Neural cell (in vitro differentiated cells): ENCODE data around the gene BCL2.

Experiments used
- EP300 ChIP-seq: fragments of 450-650 bp; conservative IDR thresholded peaks from 2 replicates; pipeline ENCODE4 v1.6.1; 2014; ENCODE audit warnings: antibody characterized with exemption, mild to moderate bottlenecking, moderate library complexity; ENCODE audit not compliant: poor library complexity, severe bottlenecking
- EZH2 ChIP-seq: fragments of 200-600, 300-800 bp; shearing (Covaris generic), sonication (generic); IDR thresholded peaks from 2 replicates; pipeline ENCODE4 v1.6.1; 2014; ENCODE audit warnings: antibody characterized with exemption, low read length, borderline replicate concordance, mild to moderate bottlenecking; ENCODE audit not compliant: insufficient read depth, poor library complexity, severe bottlenecking
- POLR2AphosphoS5 ChIP-seq: IDR thresholded peaks from 2 replicates; pipeline ENCODE4 v1.6.1; 2012
- RAD21 ChIP-seq: fragments of 450-650 bp; conservative IDR thresholded peaks from 2 replicates; pipeline ENCODE4 v1.6.1; 2014; ENCODE audit warnings: antibody characterized with exemption, mild to moderate bottlenecking, moderate library complexity
- SMC3 ChIP-seq: fragments of 450-650 bp; conservative IDR thresholded peaks from 2 replicates; pipeline ENCODE4 v1.6.1; 2014; ENCODE audit warnings: antibody characterized with exemption, mild to moderate bottlenecking, moderate library complexity; ENCODE audit not compliant: poor library complexity
- TAF1 ChIP-seq: IDR thresholded peaks from 2 replicates; pipeline ENCODE4 v1.6.1; 2012; ENCODE audit warnings: low read depth
- TF ChIP-seq, protein P1 (sequence below): fragments of 450-650 bp; IDR thresholded peaks from 2 replicates; pipeline ENCODE4 v1.5.1; 2014; ENCODE audit warnings: antibody characterized with exemption, mild to moderate bottlenecking, moderate library complexity; ENCODE audit not compliant: poor library complexity, severe bottlenecking
- TF ChIP-seq, protein P2 (sequence below): IDR thresholded peaks from 2 replicates; pipeline ENCODE4 v1.6.1; 2012; ENCODE audit warnings: borderline replicate concordance

DNA sequence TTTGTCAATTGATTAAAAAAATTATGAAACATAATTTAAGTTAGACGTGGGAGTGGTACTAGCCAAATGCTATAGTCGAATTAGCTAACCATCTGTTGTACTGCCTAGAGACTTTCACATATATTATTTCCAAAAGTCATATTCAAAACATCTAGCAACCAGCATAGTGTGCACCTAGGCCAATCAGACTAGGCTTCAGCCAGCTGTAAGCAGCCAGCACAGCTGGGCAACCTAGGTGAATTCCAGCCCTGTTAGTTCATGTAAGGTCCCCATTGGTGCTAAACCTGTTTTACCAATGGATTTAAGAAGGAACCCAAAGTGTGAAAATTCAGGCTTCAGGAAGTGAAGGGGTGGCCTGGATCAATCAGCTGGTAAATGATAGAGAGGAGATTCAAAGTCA lies 144.3 kb downstream of the BCL2 start:
- TF ChIP-seq, protein P1, sequence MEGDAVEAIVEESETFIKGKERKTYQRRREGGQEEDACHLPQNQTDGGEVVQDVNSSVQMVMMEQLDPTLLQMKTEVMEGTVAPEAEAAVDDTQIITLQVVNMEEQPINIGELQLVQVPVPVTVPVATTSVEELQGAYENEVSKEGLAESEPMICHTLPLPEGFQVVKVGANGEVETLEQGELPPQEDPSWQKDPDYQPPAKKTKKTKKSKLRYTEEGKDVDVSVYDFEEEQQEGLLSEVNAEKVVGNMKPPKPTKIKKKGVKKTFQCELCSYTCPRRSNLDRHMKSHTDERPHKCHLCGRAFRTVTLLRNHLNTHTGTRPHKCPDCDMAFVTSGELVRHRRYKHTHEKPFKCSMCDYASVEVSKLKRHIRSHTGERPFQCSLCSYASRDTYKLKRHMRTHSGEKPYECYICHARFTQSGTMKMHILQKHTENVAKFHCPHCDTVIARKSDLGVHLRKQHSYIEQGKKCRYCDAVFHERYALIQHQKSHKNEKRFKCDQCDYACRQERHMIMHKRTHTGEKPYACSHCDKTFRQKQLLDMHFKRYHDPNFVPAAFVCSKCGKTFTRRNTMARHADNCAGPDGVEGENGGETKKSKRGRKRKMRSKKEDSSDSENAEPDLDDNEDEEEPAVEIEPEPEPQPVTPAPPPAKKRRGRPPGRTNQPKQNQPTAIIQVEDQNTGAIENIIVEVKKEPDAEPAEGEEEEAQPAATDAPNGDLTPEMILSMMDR, result no peak
- TF ChIP-seq EP300 (no peak), RAD21 (no peak), EZH2 (no peak), SMC3 (no peak), TAF1 (no peak), POLR2AphosphoS5 (no peak)
- TF ChIP-seq, protein P2, sequence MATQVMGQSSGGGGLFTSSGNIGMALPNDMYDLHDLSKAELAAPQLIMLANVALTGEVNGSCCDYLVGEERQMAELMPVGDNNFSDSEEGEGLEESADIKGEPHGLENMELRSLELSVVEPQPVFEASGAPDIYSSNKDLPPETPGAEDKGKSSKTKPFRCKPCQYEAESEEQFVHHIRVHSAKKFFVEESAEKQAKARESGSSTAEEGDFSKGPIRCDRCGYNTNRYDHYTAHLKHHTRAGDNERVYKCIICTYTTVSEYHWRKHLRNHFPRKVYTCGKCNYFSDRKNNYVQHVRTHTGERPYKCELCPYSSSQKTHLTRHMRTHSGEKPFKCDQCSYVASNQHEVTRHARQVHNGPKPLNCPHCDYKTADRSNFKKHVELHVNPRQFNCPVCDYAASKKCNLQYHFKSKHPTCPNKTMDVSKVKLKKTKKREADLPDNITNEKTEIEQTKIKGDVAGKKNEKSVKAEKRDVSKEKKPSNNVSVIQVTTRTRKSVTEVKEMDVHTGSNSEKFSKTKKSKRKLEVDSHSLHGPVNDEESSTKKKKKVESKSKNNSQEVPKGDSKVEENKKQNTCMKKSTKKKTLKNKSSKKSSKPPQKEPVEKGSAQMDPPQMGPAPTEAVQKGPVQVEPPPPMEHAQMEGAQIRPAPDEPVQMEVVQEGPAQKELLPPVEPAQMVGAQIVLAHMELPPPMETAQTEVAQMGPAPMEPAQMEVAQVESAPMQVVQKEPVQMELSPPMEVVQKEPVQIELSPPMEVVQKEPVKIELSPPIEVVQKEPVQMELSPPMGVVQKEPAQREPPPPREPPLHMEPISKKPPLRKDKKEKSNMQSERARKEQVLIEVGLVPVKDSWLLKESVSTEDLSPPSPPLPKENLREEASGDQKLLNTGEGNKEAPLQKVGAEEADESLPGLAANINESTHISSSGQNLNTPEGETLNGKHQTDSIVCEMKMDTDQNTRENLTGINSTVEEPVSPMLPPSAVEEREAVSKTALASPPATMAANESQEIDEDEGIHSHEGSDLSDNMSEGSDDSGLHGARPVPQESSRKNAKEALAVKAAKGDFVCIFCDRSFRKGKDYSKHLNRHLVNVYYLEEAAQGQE, result no peak
